Coronary artery (tissue), 2 donors: ENCODE results near the gene NCS1.
"Not testable (repeated sequence)": the region's sequence is repeated elsewhere in the genome, so short reads cannot be mapped to it uniquely, and the experiment has no call there.

Experiments used
- DNase-seq: peaks from one replicate; pipeline ENCODE4 v3.0.0-alpha.2; 2017; ENCODE audit warnings: low spot score
- H3K27ac ChIP-seq, 2 donors: fragments of 200-600 bp; sonication (generic); one replicate each; pipeline ENCODE4 v1.5.1; 2016 to 2019
- H3K4me3 ChIP-seq: fragments of 200-600 bp; sonication (generic); 2 replicates; pipeline ENCODE4 v1.5.1; 2016; ENCODE audit warnings: mild to moderate bottlenecking, moderate library complexity
- TF ChIP-seq, protein P1 (sequence below): fragments of 200-600 bp; sonication (generic); IDR thresholded peaks from one replicate; pipeline ENCODE4 v1.5.1; 2019; ENCODE audit warnings: antibody characterized with exemption

The NCS1 gene

DNA sequence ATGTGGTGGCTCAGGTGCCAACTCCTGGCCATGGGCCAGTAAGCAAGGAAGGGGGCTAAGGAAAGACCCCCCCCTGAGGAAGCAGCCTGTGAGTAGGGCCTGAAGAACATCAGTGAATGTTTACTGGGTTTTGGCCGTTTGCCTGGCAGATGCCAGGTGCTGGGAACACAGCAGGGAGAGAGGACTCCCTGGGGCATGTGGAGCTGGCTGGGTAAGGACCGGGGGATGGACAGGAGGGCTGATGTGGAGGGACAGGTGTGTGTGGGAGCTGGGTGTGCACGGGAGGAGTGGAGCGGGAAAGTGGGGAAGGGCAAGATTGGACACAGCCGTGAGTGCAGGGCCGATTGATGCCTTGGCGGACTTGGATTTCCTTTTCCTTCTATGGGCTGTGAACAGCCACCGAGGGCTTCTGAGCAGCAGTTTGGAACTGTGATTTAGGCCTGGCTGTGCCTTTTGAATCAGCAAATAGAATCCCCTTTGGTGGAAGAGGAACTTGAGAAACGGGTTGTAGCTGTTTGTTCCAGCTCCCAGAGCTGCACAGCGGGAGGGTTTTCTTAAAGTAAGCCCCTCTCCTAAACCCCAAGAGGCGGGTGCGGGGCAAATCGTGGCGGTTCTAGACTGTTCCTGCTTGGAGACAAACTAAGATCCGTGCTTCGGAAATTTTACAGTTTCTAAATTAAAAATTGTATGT, 96.5 kb downstream of the NCS1 start:
- TF ChIP-seq, protein P1, sequence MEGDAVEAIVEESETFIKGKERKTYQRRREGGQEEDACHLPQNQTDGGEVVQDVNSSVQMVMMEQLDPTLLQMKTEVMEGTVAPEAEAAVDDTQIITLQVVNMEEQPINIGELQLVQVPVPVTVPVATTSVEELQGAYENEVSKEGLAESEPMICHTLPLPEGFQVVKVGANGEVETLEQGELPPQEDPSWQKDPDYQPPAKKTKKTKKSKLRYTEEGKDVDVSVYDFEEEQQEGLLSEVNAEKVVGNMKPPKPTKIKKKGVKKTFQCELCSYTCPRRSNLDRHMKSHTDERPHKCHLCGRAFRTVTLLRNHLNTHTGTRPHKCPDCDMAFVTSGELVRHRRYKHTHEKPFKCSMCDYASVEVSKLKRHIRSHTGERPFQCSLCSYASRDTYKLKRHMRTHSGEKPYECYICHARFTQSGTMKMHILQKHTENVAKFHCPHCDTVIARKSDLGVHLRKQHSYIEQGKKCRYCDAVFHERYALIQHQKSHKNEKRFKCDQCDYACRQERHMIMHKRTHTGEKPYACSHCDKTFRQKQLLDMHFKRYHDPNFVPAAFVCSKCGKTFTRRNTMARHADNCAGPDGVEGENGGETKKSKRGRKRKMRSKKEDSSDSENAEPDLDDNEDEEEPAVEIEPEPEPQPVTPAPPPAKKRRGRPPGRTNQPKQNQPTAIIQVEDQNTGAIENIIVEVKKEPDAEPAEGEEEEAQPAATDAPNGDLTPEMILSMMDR: no peak
- no peak for DNase-seq
- peak overlapping the region in 1 of 2 donors; percentile 68 for H3K27ac ChIP-seq
- H3K4me3 ChIP-seq: no peak overlapping the region

DNA sequence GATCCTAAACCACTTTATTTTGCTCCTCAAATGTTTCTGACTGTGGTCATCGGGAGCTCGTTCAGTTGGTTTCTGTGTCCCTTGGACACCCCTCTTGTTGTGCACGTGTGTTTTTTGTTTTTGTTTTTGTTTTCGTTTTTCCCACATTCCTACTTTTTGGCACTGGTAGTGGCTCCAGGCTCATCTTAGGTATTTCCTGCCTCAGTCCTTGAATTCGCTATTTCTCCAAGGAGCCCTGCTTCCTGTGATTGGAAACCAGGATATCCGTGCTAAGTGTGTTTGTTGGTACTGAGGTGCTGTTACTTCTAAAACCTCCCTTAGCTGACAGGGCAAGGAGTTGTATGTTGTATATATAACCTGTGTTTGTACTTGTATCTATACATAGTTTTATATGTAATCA, 99.3 kb downstream of the NCS1 start:
- DNase-seq: no peak
- TF ChIP-seq, protein P1: no peak

DNA sequence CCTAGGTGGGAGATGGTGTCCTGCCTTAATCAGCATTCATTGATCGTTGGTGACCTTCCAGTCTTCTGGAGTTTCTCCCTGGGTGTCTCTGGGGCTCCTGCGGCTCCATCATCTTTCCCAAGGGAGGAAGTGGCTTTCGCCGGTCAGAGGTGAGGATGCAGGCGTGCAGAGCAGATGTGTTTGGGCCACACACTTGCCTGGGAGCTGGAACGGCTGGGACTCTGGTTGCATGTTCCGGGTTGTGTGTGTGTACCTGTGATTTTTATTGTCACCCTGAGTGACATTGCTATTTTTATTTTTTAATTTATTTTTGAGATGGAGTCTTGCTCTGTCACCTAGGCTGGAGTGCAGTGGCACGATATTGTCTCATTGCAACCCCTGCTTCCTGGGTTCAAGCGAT, 103.0 kb downstream of the NCS1 start:
- TF ChIP-seq, protein P1: no peak
- H3K4me3 ChIP-seq: no peak overlapping the region
- no peak overlapping the region for H3K27ac ChIP-seq
- no peak for DNase-seq

More for the DNA sequence above, 99.3 kb downstream of the NCS1 start:
- Histone ChIP-seq H3K4me3 (no peak overlapping the region), H3K27ac (no peak overlapping the region)

DNA sequence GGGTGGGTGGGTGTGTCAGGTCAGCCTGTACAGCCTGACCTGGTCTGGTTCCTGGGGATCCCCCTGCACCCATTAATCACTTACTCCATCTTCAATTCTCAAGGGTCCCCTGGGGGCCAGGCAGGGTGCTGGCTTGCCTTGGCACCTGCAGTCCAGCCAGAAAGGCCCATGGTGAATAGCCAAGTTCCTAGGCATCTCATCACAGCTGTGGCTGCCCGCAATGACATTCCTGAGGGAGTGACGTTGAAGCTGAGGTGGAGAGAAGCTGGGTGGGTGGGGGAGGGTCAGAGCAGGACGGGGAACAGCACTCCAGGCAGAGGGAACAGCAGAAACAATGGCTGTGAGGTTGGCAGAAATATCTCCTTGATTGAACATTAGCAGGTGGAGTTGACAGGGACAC, 103.9 kb downstream of the NCS1 start:
- no peak overlapping the region for H3K27ac ChIP-seq

DNA sequence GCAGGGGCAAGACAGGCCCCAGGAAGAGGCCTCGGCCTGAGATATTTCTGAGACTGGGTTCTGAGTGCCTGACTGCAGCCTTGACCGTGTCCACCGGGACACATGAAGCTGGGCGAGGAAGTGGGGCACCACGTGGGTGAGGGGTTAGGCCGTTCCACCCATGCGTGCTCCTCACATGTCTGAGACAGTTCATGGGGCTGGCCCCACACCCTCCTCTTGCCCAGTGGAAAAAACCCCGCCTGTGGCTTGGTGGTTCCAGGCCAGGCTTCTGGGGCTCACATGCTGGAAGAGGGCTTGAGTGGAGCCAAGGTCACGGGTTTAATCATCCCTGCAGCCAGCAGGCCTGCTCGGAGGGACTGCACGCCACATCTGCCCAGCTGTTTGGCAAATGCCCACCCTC, 104.8 kb downstream of the NCS1 start:
- no peak overlapping the region for H3K27ac ChIP-seq
- H3K4me3 ChIP-seq: no peak overlapping the region
- no peak for DNase-seq
- TF ChIP-seq, protein P1: no peak

More for the DNA sequence above, 103.9 kb downstream of the NCS1 start:
- DNase-seq: no peak
- H3K4me3 ChIP-seq: no peak overlapping the region
- TF ChIP-seq, protein P1: no peak

DNA sequence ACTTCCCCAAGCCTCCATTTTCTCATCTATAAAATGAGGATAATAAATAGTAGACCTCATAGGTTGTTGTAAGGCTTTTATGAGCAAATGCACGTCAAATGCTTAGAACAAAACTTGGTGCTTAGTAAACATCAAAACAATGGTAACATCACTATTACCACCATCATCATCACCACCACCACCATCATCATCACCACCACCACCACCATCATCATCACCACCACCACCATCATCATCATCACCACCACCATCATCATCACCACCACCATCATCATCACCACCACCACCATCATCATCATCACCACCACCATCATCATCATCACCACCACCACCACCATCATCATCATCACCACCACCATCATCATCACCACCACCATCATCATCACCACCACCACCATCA, 105.3 kb downstream of the NCS1 start:
- H3K4me3 ChIP-seq: not testable (repeated sequence)

DNA sequence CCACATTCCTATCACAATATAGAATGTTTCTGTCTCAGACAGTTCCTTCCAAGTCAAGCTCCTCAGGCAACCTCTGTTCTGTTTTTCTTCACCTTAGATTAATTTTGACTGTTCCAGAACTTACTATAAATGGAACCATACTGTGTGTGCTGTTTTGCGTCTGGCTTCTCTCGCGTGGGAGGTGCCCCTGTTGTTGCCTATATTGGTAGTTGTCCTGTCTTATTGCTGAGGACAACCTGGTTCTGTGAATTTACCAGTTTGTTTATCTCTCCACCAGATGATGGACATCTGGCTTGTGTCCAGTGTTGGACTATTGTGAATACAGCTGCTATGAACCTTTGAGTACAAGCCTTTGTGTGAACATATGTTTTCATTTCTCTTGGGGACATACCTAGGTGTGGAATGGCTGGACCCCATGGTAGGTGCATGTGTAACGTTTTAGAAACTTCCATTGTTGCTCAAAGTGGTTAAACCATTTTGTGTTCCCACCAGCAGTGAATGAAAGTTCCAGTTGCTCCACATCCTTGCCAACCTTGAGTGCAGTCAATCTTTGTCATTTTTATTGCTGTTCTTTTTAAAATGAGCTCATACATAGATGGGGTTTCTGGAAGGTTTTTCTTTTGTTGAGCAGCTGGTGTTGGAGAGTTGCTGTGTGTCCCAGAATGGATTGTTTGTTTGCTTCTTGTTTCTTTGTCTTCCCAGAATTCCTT, 111.5 kb downstream of the NCS1 start:
- Histone ChIP-seq H3K4me3 (no peak overlapping the region), H3K27ac (no peak overlapping the region)
- TF ChIP-seq, protein P1: no peak
- no peak for DNase-seq

More for the DNA sequence above, 105.3 kb downstream of the NCS1 start:
- not testable (repeated sequence) for DNase-seq, H3K27ac ChIP-seq
